ENCODE measurements around the gene C2orf69.

Gene C2orf69

GRCh38 chr2:199916980-199917379 lies 5.9 kb downstream of the C2orf69 start:
- no peak for DNase-seq

- peak in 2 of 14 donors; percentile 8 for DNase-seq
Measured at GRCh38 chr2:199922856-199923255, 11.8 kb downstream of the C2orf69 start.

GRCh38 chr2:199923924-199924323 lies 12.8 kb downstream of the C2orf69 start:
- no peak for DNase-seq

GRCh38 chr2:199926806-199927205 lies 15.7 kb downstream of the C2orf69 start:
- no peak for DNase-seq

GRCh38 chr2:199928226-199928625 lies 17.1 kb downstream of the C2orf69 start:
- no peak for DNase-seq

GRCh38 chr2:199928626-199929025 lies 17.5 kb downstream of the C2orf69 start:
- DNase-seq, result no peak

- DNase-seq, result no peak
Measured at GRCh38 chr2:199929262-199929661, 18.2 kb downstream of the C2orf69 start.

- peak in 13 of 14 donors; percentile 15 to 83 (median 67) for DNase-seq
Measured at GRCh38 chr2:199932312-199932855, 21.3 kb downstream of the C2orf69 start.

- no peak for DNase-seq
Measured at GRCh38 chr2:199933466-199933865, 22.4 kb downstream of the C2orf69 start.

GRCh38 chr2:199936554-199936953 lies 25.5 kb downstream of the C2orf69 start:
- DNase-seq, result no peak

- no peak for DNase-seq
Measured at GRCh38 chr2:199940373-199940772, 29.3 kb downstream of the C2orf69 start.

GRCh38 chr2:199943373-199943772 lies 32.3 kb downstream of the C2orf69 start:
- no peak for DNase-seq

GRCh38 chr2:199946196-199946595 lies 35.1 kb downstream of the C2orf69 start:
- DNase-seq, result no peak

GRCh38 chr2:199946836-199947235 lies 35.7 kb downstream of the C2orf69 start:
- no peak for DNase-seq

- DNase-seq, result no peak
Measured at GRCh38 chr2:199950396-199950795, 39.3 kb downstream of the C2orf69 start.

- no peak for DNase-seq
Measured at GRCh38 chr2:199951023-199951422, 39.9 kb downstream of the C2orf69 start.

GRCh38 chr2:199955007-199955338 lies 43.9 kb downstream of the C2orf69 start:
- no peak for DNase-seq

GRCh38 chr2:199955339-199956061 lies 44.4 kb downstream of the C2orf69 start, which contains the start of the genes MAIP1 and TYW5:
Gene MAIP1 (plus strand): TSS chr2:199955582. CDS start chr2:199955799, 217 bp downstream.
Gene TYW5 (minus strand): TSS chr2:199955491. CDS start chr2:199955470, 21 bp downstream.
- peak; percentile 54 to 97 (median 84) for DNase-seq

- no peak for DNase-seq
Measured at GRCh38 chr2:199956062-199956380, 44.9 kb downstream of the C2orf69 start.

- DNase-seq, result no peak
Measured at GRCh38 chr2:199958014-199958413, 46.9 kb downstream of the C2orf69 start.

- DNase-seq, result no peak
Measured at GRCh38 chr2:199962203-199962602, 51.1 kb downstream of the C2orf69 start.

- DNase-seq, result no peak
Measured at GRCh38 chr2:199966405-199966804, 55.3 kb downstream of the C2orf69 start.

- DNase-seq, result no peak
Measured at GRCh38 chr2:199966976-199967375, 55.9 kb downstream of the C2orf69 start.

GRCh38 chr2:199968126-199968525 lies 57.0 kb downstream of the C2orf69 start:
- no peak for DNase-seq

Data from C1 segment of cervical spinal cord (tissue), 14 donors.